Osteoblast (primary cell): Measurements from ENCODE around the gene SLC16A2. TPM values are rescaled to one million over a fixed set of nuclear protein-coding genes. Genes with fewer than 3 reads are reported as not detected.
"Not testable (repeated sequence)": the region's sequence is repeated elsewhere in the genome, so short reads cannot be mapped to it uniquely, and the experiment has no call there.

Experiments
- DNase-seq: peaks from one replicate; pipeline ENCODE4 v3.0.0; 2011; ENCODE audit warnings: low spot score, mixed read lengths; ENCODE audit not compliant: insufficient read length; ENCODE audit errors: missing footprints
- H2AFZ ChIP-seq: 2 replicates; pipeline ENCODE4 v1.6.0; 2011; ENCODE audit warnings: mild to moderate bottlenecking, low read length
- H3K27ac ChIP-seq: 2 replicates; pipeline ENCODE4 v1.5.1; 2011; ENCODE audit warnings: mild to moderate bottlenecking, low read depth, low read length, moderate library complexity
- H3K27me3 ChIP-seq: 2 replicates; pipeline ENCODE4 v1.6.0; 2012; ENCODE audit warnings: mild to moderate bottlenecking, control low read depth, inconsistent platforms, low read length, moderate library complexity; ENCODE audit not compliant: insufficient read depth
- H3K36me3 ChIP-seq: 2 replicates; pipeline ENCODE4 v1.5.1; 2011; ENCODE audit warnings: mild to moderate bottlenecking, low read length, control low read depth, moderate library complexity; ENCODE audit not compliant: insufficient read depth
- H3K4me1 ChIP-seq: 2 replicates; pipeline ENCODE4 v1.5.1; 2011; ENCODE audit warnings: mild to moderate bottlenecking, low read length, control low read depth, moderate library complexity; ENCODE audit not compliant: insufficient read depth
- H3K4me2 ChIP-seq: 2 replicates; pipeline ENCODE4 v1.6.0; 2011; ENCODE audit warnings: mild to moderate bottlenecking, low read length; ENCODE audit not compliant: insufficient read depth
- H3K4me3 ChIP-seq: fragments of 200-600 bp; sonication (generic); 3 replicates; pipeline ENCODE4 v1.5.1; 2012; ENCODE audit warnings: mild to moderate bottlenecking, low read length, inconsistent platforms; ENCODE audit not compliant: insufficient read depth
- H3K79me2 ChIP-seq: 2 replicates; pipeline ENCODE4 v1.6.0; 2012; ENCODE audit warnings: mild to moderate bottlenecking, low read length, control low read depth, inconsistent platforms; ENCODE audit not compliant: insufficient read depth
- H3K9me3 ChIP-seq: 2 replicates; pipeline ENCODE4 v1.5.1; 2011; ENCODE audit warnings: low read depth, low read length, control low read depth
- H4K20me1 ChIP-seq: 2 replicates; pipeline ENCODE4 v1.6.0; 2012; ENCODE audit warnings: mild to moderate bottlenecking, low read length, control low read depth; ENCODE audit not compliant: insufficient read depth
- total RNA-seq: library from RNA; depleted of rRNA; stranded (reverse); fragments of >200 nt; gene quantifications from 2 replicates; pipeline ENCODE4 v1.2.3, GENCODE V29; 2012
- TF ChIP-seq, protein P1 (sequence below): IDR thresholded peaks from 2 replicates; pipeline ENCODE4 v1.5.1; 2011; ENCODE audit warnings: mild to moderate bottlenecking, low read depth, low read length, moderate library complexity; ENCODE audit errors: extremely low read depth

SLC16A2 gene
- total RNA-seq, 1 donor: 11.6 TPM

DNA sequence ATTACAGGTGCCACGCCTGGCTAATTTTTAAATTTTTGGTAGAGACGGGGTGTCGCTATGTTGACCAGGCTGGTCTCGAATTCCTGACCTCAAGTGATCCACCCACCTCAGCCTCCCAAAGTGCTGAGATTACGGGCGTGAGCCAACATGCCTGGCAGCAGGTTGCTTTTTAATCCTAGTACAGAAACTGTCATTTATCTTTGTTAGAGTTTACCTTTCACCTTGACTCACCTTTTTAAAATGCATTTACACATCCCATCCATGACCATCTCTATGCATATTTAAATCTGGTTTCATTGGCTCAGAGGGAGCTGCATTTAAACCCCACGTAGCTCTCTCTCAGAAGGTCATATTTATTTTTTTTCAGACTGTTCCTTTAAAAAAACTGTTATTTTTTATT, 31.9 kb downstream of the SLC16A2 start:
- DNase-seq: no peak
- H4K20me1 ChIP-seq: no peaks in the 10 kb centered on the region
- peaks cover 3% of the 10 kb centered on the region for H3K27me3 ChIP-seq
- no peaks in the 10 kb centered on the region for H3K79me2 ChIP-seq
- no peak overlapping the region for H3K27ac ChIP-seq
- H3K4me1 ChIP-seq: peaks cover 22% of the 10 kb centered on the region
- no peaks in the 10 kb centered on the region for H3K36me3 ChIP-seq
- H3K9me3 ChIP-seq: no peaks in the 10 kb centered on the region
- no peak overlapping the region for H3K4me2 ChIP-seq
- no peak overlapping the region for H3K4me3 ChIP-seq
- H2AFZ ChIP-seq: no peak overlapping the region
- TF ChIP-seq, protein P1, sequence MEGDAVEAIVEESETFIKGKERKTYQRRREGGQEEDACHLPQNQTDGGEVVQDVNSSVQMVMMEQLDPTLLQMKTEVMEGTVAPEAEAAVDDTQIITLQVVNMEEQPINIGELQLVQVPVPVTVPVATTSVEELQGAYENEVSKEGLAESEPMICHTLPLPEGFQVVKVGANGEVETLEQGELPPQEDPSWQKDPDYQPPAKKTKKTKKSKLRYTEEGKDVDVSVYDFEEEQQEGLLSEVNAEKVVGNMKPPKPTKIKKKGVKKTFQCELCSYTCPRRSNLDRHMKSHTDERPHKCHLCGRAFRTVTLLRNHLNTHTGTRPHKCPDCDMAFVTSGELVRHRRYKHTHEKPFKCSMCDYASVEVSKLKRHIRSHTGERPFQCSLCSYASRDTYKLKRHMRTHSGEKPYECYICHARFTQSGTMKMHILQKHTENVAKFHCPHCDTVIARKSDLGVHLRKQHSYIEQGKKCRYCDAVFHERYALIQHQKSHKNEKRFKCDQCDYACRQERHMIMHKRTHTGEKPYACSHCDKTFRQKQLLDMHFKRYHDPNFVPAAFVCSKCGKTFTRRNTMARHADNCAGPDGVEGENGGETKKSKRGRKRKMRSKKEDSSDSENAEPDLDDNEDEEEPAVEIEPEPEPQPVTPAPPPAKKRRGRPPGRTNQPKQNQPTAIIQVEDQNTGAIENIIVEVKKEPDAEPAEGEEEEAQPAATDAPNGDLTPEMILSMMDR: no peak

GRCh38 chrX:74454233-74454632, 32.9 kb downstream of the SLC16A2 start:
- not testable (repeated sequence) for DNase-seq, H3K27me3 ChIP-seq, H2AFZ ChIP-seq, H4K20me1 ChIP-seq, H3K36me3 ChIP-seq, H3K9me3 ChIP-seq, H3K79me2 ChIP-seq, H3K4me2 ChIP-seq, H3K27ac ChIP-seq, H3K4me3 ChIP-seq
- peaks cover 24% of the 10 kb centered on the region for H3K4me1 ChIP-seq

GRCh38 chrX:74458736-74459135, 37.4 kb downstream of the SLC16A2 start:
- Histone ChIP-seq H3K36me3 (no peaks in the 10 kb centered on the region), H3K4me1 (peaks cover 3% of the 10 kb centered on the region), H3K27ac (no peak overlapping the region), H3K79me2 (no peaks in the 10 kb centered on the region), H2AFZ (no peak overlapping the region), H3K9me3 (no peaks in the 10 kb centered on the region), H3K27me3 (peaks cover 6% of the 10 kb centered on the region), H3K4me3 (no peak overlapping the region), H4K20me1 (peaks cover 3% of the 10 kb centered on the region), H3K4me2 (no peak overlapping the region)
- TF ChIP-seq, protein P1: peak; percentile 31
- peak; percentile 52 for DNase-seq

GRCh38 chrX:74461384-74461783, 40.1 kb downstream of the SLC16A2 start:
- no peak overlapping the region for H3K27ac ChIP-seq
- TF ChIP-seq, protein P1: no peak
- peaks cover 3% of the 10 kb centered on the region for H3K4me1 ChIP-seq
- H2AFZ ChIP-seq: no peak overlapping the region
- H3K36me3 ChIP-seq: no peaks in the 10 kb centered on the region
- H3K9me3 ChIP-seq: no peaks in the 10 kb centered on the region
- H3K27me3 ChIP-seq: peaks cover 6% of the 10 kb centered on the region
- no peak for DNase-seq
- H3K79me2 ChIP-seq: no peaks in the 10 kb centered on the region
- no peak overlapping the region for H3K4me2 ChIP-seq
- no peak overlapping the region for H3K4me3 ChIP-seq
- peaks cover 5% of the 10 kb centered on the region for H4K20me1 ChIP-seq
